Mesenchymal stem cell (in vitro differentiated cells and primary cell): ENCODE measurements around the gene MED23.

ENCODE experiments used
- DNase-seq: peaks from one replicate; pipeline ENCODE4 v3.0.0-alpha.2; 2013
- H2AFZ ChIP-seq: one replicate; pipeline ENCODE4 v1.6.1; 2013; ENCODE audit warnings: low read depth, mild to moderate bottlenecking, control low read depth, inconsistent platforms, low read length, moderate library complexity
- H2AK5ac ChIP-seq: 2 replicates; pipeline ENCODE4 v1.6.1; 2013; ENCODE audit warnings: low read length, moderate library complexity, mild to moderate bottlenecking, inconsistent platforms; ENCODE audit not compliant: severe bottlenecking
- H2BK120ac ChIP-seq: one replicate; pipeline ENCODE4 v1.6.1; 2013; ENCODE audit warnings: low read depth, mild to moderate bottlenecking, inconsistent platforms, low read length, moderate library complexity
- H2BK12ac ChIP-seq, 2 experiments: one replicate each; pipeline ENCODE4 v1.6.1; 2013; ENCODE audit warnings: inconsistent platforms in 2 of 2, low read length in 2 of 2, mild to moderate bottlenecking in 2 of 2, moderate library complexity in 2 of 2, control low read depth in 1 of 2
- H2BK15ac ChIP-seq: one replicate; pipeline ENCODE4 v1.6.1; 2013; ENCODE audit warnings: mild to moderate bottlenecking, low read depth, inconsistent platforms; ENCODE audit not compliant: poor library complexity, severe bottlenecking
- H2BK5ac ChIP-seq: 2 replicates; pipeline ENCODE4 v1.6.1; 2013; ENCODE audit warnings: low read depth, mild to moderate bottlenecking, low read length, control low read depth, inconsistent platforms; ENCODE audit not compliant: poor library complexity, severe bottlenecking
- H3K14ac ChIP-seq, 2 experiments: one replicate each; pipeline ENCODE4 v1.6.1; 2013; ENCODE audit warnings: inconsistent platforms in 2 of 2, low read length in 2 of 2, control low read depth in 1 of 2, mild to moderate bottlenecking in 1 of 2, moderate library complexity in 1 of 2
- H3K18ac ChIP-seq, 2 experiments: one replicate each; pipeline ENCODE4 v1.6.1; 2013; ENCODE audit warnings: inconsistent platforms in 2 of 2, low read length in 2 of 2, control low read depth in 1 of 2, low read depth in 1 of 2, mild to moderate bottlenecking in 1 of 2
- H3K23ac ChIP-seq, 2 experiments: one replicate each; pipeline ENCODE4 v1.6.1; 2013; ENCODE audit warnings: inconsistent platforms in 2 of 2, low read length in 2 of 2, mild to moderate bottlenecking in 2 of 2, moderate library complexity in 2 of 2, control low read depth in 1 of 2
- H3K27ac ChIP-seq: 2 replicates; pipeline ENCODE4 v1.5.1; 2013; ENCODE audit warnings: mild to moderate bottlenecking, moderate library complexity, low read length, control low read depth, inconsistent platforms; ENCODE audit not compliant: poor library complexity, severe bottlenecking
- H3K27me3 ChIP-seq, 2 experiments: 2 replicates each; pipeline versions ENCODE4 v1.6.1 to v1.7.0; 2013; ENCODE audit warnings: low read length in 2 of 2, mild to moderate bottlenecking in 2 of 2, moderate library complexity in 2 of 2, control low read depth in 1 of 2, inconsistent platforms in 1 of 2; ENCODE audit not compliant: control insufficient read depth in 1 of 2, insufficient read depth in 1 of 2
- H3K36me3 ChIP-seq, 2 experiments: 2 replicates each; pipeline versions ENCODE4 v1.6.1 to v1.7.0; 2013; ENCODE audit warnings: low read length in 2 of 2, control low read depth in 1 of 2, inconsistent platforms in 1 of 2, low read depth in 1 of 2, mild to moderate bottlenecking in 1 of 2; ENCODE audit not compliant: insufficient read depth in 2 of 2, control insufficient read depth in 1 of 2
- H3K4ac ChIP-seq, 2 experiments: one replicate each; pipeline ENCODE4 v1.6.1; 2013; ENCODE audit warnings: inconsistent platforms in 2 of 2, low read length in 2 of 2, mild to moderate bottlenecking in 2 of 2, moderate library complexity in 2 of 2, control low read depth in 1 of 2, low read depth in 1 of 2
- H3K4me1 ChIP-seq: 2 replicates; pipeline ENCODE4 v1.6.1; 2013; ENCODE audit warnings: low read depth, low read length, control low read depth; ENCODE audit not compliant: control insufficient read depth, insufficient read depth
- H3K4me2 ChIP-seq: 2 replicates; pipeline ENCODE4 v1.6.1; 2013; ENCODE audit warnings: low read length, mild to moderate bottlenecking, inconsistent platforms; ENCODE audit not compliant: poor library complexity, severe bottlenecking
- H3K4me3 ChIP-seq, 2 experiments: 2 replicates each; pipeline versions ENCODE4 v1.5.1 to v1.7.0; 2013; ENCODE audit warnings: low read length in 2 of 2, mild to moderate bottlenecking in 2 of 2, control low read depth in 1 of 2, low read depth in 1 of 2; ENCODE audit not compliant: insufficient read depth in 1 of 2
- H3K79me1 ChIP-seq: replicated peaks from 2 replicates; pipeline ENCODE4 v1.6.1; 2013; ENCODE audit warnings: mild to moderate bottlenecking, control low read depth, low read length, inconsistent platforms; ENCODE audit not compliant: poor library complexity, severe bottlenecking
- H3K9ac ChIP-seq: 2 replicates; pipeline ENCODE4 v1.7.0; 2013; ENCODE audit warnings: mild to moderate bottlenecking, low read length, moderate library complexity
- H3K9me3 ChIP-seq: 2 replicates; pipeline ENCODE4 v1.7.0; 2013; ENCODE audit warnings: mild to moderate bottlenecking, low read length; ENCODE audit not compliant: control insufficient read depth
- H4K8ac ChIP-seq: one replicate; pipeline ENCODE4 v1.6.1; 2013; ENCODE audit warnings: inconsistent platforms, mild to moderate bottlenecking, low read length, moderate library complexity
- H4K91ac ChIP-seq: one replicate; pipeline ENCODE4 v1.6.1; 2013; ENCODE audit warnings: mild to moderate bottlenecking, low read length, inconsistent platforms
- WGBS: methylation state at CpG from one replicate; pipeline ENCODE4 v1.1.7; 2013; ENCODE audit warnings: mixed read lengths; 5-methylcytosine and 5-hydroxymethylcytosine counted together

MED23 gene

GRCh38 chr6:131660195-131660594 is 32.2 kb upstream of the MED23 start:
- Histone ChIP-seq H3K79me1 (no peaks in the 10 kb centered on the region), H2BK12ac (no peak overlapping the region), H2BK120ac (no peak overlapping the region), H3K27me3 (no peaks in the 10 kb centered on the region), H2BK15ac (no peak overlapping the region), H2BK5ac (no peak overlapping the region), H3K36me3 (no peaks in the 10 kb centered on the region), H3K4me3 (no peak overlapping the region), H2AFZ (no peak overlapping the region), H3K4ac (no peak overlapping the region), H3K4me2 (no peak overlapping the region), H4K8ac (no peak overlapping the region), H4K91ac (no peak overlapping the region), H3K27ac (no peak overlapping the region), H3K9ac (no peak overlapping the region), H3K23ac (no peak overlapping the region), H3K4me1 (peaks cover 2% of the 10 kb centered on the region), H3K14ac (no peak overlapping the region), H3K9me3 (no peaks in the 10 kb centered on the region), H2AK5ac (no peak overlapping the region), H3K18ac (no peak overlapping the region)
- WGBS: 4% methylated on average over 1 of the region's 1 CpG
- peak; percentile 54 for DNase-seq

DNA sequence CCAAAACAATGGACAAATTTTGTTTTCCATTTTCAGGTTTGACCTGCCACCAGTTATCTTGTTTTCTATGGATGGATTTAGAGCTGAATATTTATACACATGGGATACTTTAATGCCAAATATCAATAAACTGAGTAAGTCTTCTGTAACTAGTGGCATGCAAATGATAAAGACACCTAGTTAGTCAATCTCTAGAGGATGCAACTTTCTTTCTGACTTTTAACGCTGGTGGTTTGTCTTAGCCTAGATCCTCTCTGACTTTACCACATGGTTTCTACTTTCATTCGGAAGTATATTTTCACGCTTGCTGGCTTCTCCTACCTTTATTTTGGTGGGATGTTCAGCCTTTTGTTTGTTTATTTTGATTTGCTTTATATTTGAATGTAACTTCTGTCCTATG is 30.2 kb upstream of the MED23 start:
- Histone ChIP-seq H2AK5ac (no peak overlapping the region), H3K9me3 (no peaks in the 10 kb centered on the region), H3K27me3 (no peaks in the 10 kb centered on the region), H3K4me1 (peaks cover 2% of the 10 kb centered on the region), H2BK5ac (no peak overlapping the region), H3K4ac (no peak overlapping the region), H3K27ac (no peak overlapping the region), H2BK12ac (no peak overlapping the region), H3K14ac (no peak overlapping the region), H3K4me2 (no peak overlapping the region), H3K23ac (no peak overlapping the region), H3K9ac (no peak overlapping the region), H2BK15ac (no peak overlapping the region), H2AFZ (no peak overlapping the region), H3K4me3 (no peak overlapping the region), H2BK120ac (no peak overlapping the region), H3K18ac (no peak overlapping the region), H3K79me1 (no peaks in the 10 kb centered on the region), H4K8ac (no peak overlapping the region), H3K36me3 (no peaks in the 10 kb centered on the region), H4K91ac (no peak overlapping the region)
- WGBS: 100% methylated on average over 3 of the region's 3 CpGs
- no peak for DNase-seq

- Histone ChIP-seq H2BK12ac (peak overlapping the region in 1 of 2 experiments; percentile 52), H3K9me3 (no peaks in the 10 kb centered on the region), H3K4me3 (no peak overlapping the region), H3K4ac (no peak overlapping the region), H2BK5ac (no peak overlapping the region), H3K9ac (no peak overlapping the region), H3K4me2 (no peak overlapping the region), H3K27me3 (no peaks in the 10 kb centered on the region), H2BK15ac (no peak overlapping the region), H3K18ac (no peak overlapping the region), H3K79me1 (no peaks in the 10 kb centered on the region), H4K91ac (no peak overlapping the region), H3K27ac (no peak overlapping the region), H4K8ac (no peak overlapping the region), H2AFZ (no peak overlapping the region), H3K4me1 (peaks cover 2% of the 10 kb centered on the region), H2AK5ac (no peak overlapping the region), H3K23ac (no peak overlapping the region), H3K36me3 (no peaks in the 10 kb centered on the region), H2BK120ac (no peak overlapping the region), H3K14ac (no peak overlapping the region)
- 77% methylated on average over 6 of the region's 6 CpGs for WGBS
- no peak for DNase-seq
These were observed 29.6 kb upstream of the MED23 start for GRCh38 chr6:131657630-131658111.

DNA sequence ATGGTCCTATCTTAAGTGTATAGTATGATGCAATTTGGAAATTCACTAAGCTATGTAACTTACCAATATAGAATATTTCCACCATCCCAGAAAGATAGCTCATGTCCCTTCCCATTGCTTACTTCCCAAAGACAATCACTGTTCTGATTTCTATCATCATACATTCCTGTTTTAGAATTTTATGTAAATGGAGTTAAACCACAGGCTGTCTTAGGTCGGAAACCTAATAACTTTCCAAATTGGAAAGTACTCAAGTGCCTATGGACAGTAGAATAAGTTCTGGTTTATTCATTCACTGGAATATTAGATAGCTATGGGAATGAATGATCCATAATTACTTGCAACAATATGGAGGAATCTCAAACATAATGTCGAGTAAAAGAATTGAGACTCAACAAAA is 29.2 kb upstream of the MED23 start:
- Histone ChIP-seq H2BK5ac (no peak overlapping the region), H3K79me1 (no peaks in the 10 kb centered on the region), H3K4me1 (peaks cover 2% of the 10 kb centered on the region), H3K9me3 (no peaks in the 10 kb centered on the region), H2BK12ac (no peak overlapping the region), H4K8ac (no peak overlapping the region), H3K4ac (no peak overlapping the region), H3K36me3 (no peaks in the 10 kb centered on the region), H2BK120ac (no peak overlapping the region), H2BK15ac (no peak overlapping the region), H3K14ac (no peak overlapping the region), H3K9ac (no peak overlapping the region), H2AFZ (no peak overlapping the region), H3K27ac (no peak overlapping the region), H3K4me2 (no peak overlapping the region), H3K27me3 (no peaks in the 10 kb centered on the region), H3K23ac (no peak overlapping the region), H3K18ac (no peak overlapping the region), H4K91ac (no peak overlapping the region), H3K4me3 (no peak overlapping the region), H2AK5ac (no peak overlapping the region)
- DNase-seq: no peak
- WGBS: no CpG with 5 or more reads among the region's 2 CpGs
